GM19239 (cell line): ENCODE measurements around the gene CCDC102B.
A peak's percentile ranks its signal among the peaks of the same experiment; 100 is the strongest.

Experiments
- DNase-seq: peaks from one replicate; pipeline ENCODE4 v3.0.0; 2011; ENCODE audit warnings: low spot score; ENCODE audit not compliant: insufficient read length
- FAIRE-seq: peaks from 2 replicates; lab custom pipeline; 2011; peaks lifted over from hg19 to GRCh38; lab: Jason Lieb, UNC

CCDC102B gene

GRCh38 chr18:68822926-68823325 is 25.0 kb downstream of the CCDC102B start:
- no peak for DNase-seq
- no peak for FAIRE-seq

GRCh38 chr18:68826121-68826520 is 28.2 kb downstream of the CCDC102B start:
- FAIRE-seq (no peak), DNase-seq (no peak)

- DNase-seq (no peak), FAIRE-seq (no peak)
Observed at GRCh38 chr18:68830256-68831045, 32.6 kb downstream of the CCDC102B start.

- DNase-seq (no peak), FAIRE-seq (no peak)
Observed at GRCh38 chr18:68833756-68834155, 35.9 kb downstream of the CCDC102B start.

GRCh38 chr18:68837665-68838451 is 40.0 kb downstream of the CCDC102B start:
- FAIRE-seq (no peak), DNase-seq (no peak)

GRCh38 chr18:68839701-68840100 is 41.8 kb downstream of the CCDC102B start:
- FAIRE-seq (no peak), DNase-seq (no peak)

GRCh38 chr18:68840554-68841263 is 42.8 kb downstream of the CCDC102B start:
- FAIRE-seq (no peak), DNase-seq (no peak)

- FAIRE-seq (no peak), DNase-seq (no peak)
Observed at GRCh38 chr18:68841301-68841700, 43.4 kb downstream of the CCDC102B start.

- DNase-seq (no peak), FAIRE-seq (no peak)
Observed at GRCh38 chr18:68842951-68843350, 45.1 kb downstream of the CCDC102B start.

GRCh38 chr18:68843473-68844089 is 45.7 kb downstream of the CCDC102B start:
- DNase-seq (no peak), FAIRE-seq (no peak)

- DNase-seq (no peak), FAIRE-seq (peak; percentile 67)
Observed at GRCh38 chr18:68847219-68847837, 49.4 kb downstream of the CCDC102B start.

- FAIRE-seq, result no peak
- DNase-seq, result no peak
Observed at GRCh38 chr18:68848242-68848641, 50.4 kb downstream of the CCDC102B start.

GRCh38 chr18:68854786-68855391 is 57.0 kb downstream of the CCDC102B start:
- DNase-seq (no peak), FAIRE-seq (no peak)

- DNase-seq (no peak), FAIRE-seq (no peak)
Observed at GRCh38 chr18:68855491-68855890, 57.6 kb downstream of the CCDC102B start.

- no peak for FAIRE-seq
Observed at GRCh38 chr18:68861365-68861764, 63.5 kb downstream of the CCDC102B start.

GRCh38 chr18:68865021-68865420 is 67.1 kb downstream of the CCDC102B start:
- DNase-seq (no peak), FAIRE-seq (no peak)

More at GRCh38 chr18:68861365-68861764, 63.5 kb downstream of the CCDC102B start:
- DNase-seq, result no peak

- FAIRE-seq, result no peak
- no peak for DNase-seq
Observed at GRCh38 chr18:68865503-68865902, 67.6 kb downstream of the CCDC102B start.

GRCh38 chr18:68873003-68873402 is 75.1 kb downstream of the CCDC102B start:
- FAIRE-seq (no peak), DNase-seq (no peak)

- FAIRE-seq, result no peak
- no peak for DNase-seq
Observed at GRCh38 chr18:68874361-68874760, 76.5 kb downstream of the CCDC102B start.
